H1 (cell line): ENCODE measurements around the gene TFR2.

Experiments
- POLR2A ChIP-seq, 2 experiments: IDR thresholded peaks; 1 replicate in 1 of 2; 2 replicates in 1 of 2; pipeline ENCODE4 v1.6.1; 2011; ENCODE audit warnings: low read depth in 2 of 2, low read length in 2 of 2, mild to moderate bottlenecking in 2 of 2; ENCODE audit errors: control extremely low read depth in 1 of 2
- POLR2AphosphoS5 ChIP-seq: IDR thresholded peaks from 2 replicates; pipeline ENCODE4 v1.6.1; 2011; ENCODE audit warnings: low read depth, low read length

DNA sequence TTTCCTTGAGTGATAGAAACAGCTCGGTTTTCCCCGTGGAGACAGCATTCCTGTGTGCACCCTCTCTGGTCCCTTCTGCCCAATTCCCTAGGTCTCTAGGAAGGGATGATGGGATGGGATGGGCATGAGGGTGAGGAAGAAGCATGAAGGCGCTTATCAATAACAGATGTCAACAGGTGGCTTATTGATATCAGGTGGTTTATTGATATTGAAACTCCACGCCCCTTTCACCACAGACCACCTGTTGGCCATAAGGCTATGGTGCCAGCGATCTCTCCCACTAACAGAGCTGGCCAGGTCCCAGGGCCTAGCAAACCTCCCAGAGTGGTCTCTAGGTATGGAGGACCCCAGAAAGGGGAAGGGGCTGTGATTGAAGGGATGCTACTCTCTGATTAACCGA lies 21.1 kb downstream of the TFR2 start:
- TF ChIP-seq POLR2AphosphoS5 (no peak), POLR2A (IDR thresholded peaks at IDR 0.05; ENCODE audit: control extremely low read depth in 1 of 2, low read depth in 2 of 2, low read length in 2 of 2) (no peak)
